WTC11 (cell line): ENCODE measurements around the gene NXPE3. TPM values are rescaled to one million over a fixed set of nuclear protein-coding genes. Genes with fewer than 3 reads are reported as not detected.

Source experiments
- total RNA-seq: library from RNA; stranded (reverse); gene quantifications from 3 replicates; pipeline ENCODE4 v1.2.3, GENCODE V29; 2021

Gene NXPE3
- total RNA-seq, 1 experiment from 2014 or later, result 13.9 TPM

Other genes starting within 250 kb of the NXPE3 start
- gene TRMT10C, start 217.3 kb upstream of the NXPE3 start, total RNA-seq, result 35.2 to 41.7 TPM (median 36.3 TPM) in 3 replicates
- 187 to 193 TPM (median 192 TPM) in 3 replicates for gene PCNP, start 205.0 kb upstream of the NXPE3 start, total RNA-seq
- 12.6 to 13.5 TPM (median 12.7 TPM) in 3 replicates for gene ZBTB11, start 102.1 kb upstream of the NXPE3 start, total RNA-seq
- gene RPL24, start 92.5 kb upstream of the NXPE3 start, total RNA-seq, result 1,801 to 1,893 TPM (median 1,886 TPM) in 3 replicates
- 10.0 to 12.3 TPM (median 12.0 TPM) in 3 replicates for gene CEP97, start 54.6 kb upstream of the NXPE3 start, total RNA-seq
- gene NFKBIZ, start 70.3 kb downstream of the NXPE3 start, total RNA-seq, result 15.1 to 17.9 TPM (median 16.9 TPM) in 3 replicates